Measurements from ENCODE around the gene KCNK15.

Gene KCNK15

DNA sequence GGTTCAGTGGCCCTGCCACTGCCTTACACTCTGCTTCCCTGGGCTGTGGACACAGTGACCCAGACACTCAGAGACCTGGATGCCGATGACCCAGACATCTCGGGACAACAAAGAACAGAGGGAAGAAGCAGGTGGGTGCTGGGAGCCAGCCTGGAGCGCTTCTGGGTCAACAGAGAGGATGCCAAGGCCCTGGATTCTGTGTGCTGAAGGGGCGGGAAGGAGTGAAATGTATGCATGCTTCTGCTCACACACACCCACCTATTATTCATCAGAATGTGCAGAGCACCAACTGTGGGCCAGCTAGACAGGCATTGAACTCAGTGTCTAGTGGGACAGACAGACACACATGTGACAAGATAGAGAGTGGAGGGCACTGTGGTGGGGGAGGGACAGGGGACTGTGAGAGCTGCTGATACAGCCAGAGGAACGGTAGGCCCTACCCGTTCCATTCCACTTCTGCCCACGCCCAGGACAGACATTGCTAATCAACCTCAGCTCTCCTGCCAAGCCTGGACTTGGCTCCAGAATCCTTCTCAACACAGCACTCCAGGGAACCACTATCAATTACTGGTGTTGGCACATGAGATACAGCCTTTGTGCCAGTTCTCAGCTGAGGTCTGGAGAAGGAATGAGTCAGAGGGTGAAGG lies 20.2 kb downstream of the KCNK15 start:
- TF ChIP-seq, protein P1, sequence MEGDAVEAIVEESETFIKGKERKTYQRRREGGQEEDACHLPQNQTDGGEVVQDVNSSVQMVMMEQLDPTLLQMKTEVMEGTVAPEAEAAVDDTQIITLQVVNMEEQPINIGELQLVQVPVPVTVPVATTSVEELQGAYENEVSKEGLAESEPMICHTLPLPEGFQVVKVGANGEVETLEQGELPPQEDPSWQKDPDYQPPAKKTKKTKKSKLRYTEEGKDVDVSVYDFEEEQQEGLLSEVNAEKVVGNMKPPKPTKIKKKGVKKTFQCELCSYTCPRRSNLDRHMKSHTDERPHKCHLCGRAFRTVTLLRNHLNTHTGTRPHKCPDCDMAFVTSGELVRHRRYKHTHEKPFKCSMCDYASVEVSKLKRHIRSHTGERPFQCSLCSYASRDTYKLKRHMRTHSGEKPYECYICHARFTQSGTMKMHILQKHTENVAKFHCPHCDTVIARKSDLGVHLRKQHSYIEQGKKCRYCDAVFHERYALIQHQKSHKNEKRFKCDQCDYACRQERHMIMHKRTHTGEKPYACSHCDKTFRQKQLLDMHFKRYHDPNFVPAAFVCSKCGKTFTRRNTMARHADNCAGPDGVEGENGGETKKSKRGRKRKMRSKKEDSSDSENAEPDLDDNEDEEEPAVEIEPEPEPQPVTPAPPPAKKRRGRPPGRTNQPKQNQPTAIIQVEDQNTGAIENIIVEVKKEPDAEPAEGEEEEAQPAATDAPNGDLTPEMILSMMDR (IDR thresholded peaks at IDR 0.05; ENCODE audit: low read depth, low read length), result no peak
- no peak overlapping the region for H3K4me3 ChIP-seq (replicated peaks in 1 of 2; ENCODE audit: low read depth in 2 of 2, low read length in 2 of 2)
- peak in 1 of 2 donors; percentile 35 for DNase-seq (ENCODE audit: low read depth in 2 of 2)

DNA sequence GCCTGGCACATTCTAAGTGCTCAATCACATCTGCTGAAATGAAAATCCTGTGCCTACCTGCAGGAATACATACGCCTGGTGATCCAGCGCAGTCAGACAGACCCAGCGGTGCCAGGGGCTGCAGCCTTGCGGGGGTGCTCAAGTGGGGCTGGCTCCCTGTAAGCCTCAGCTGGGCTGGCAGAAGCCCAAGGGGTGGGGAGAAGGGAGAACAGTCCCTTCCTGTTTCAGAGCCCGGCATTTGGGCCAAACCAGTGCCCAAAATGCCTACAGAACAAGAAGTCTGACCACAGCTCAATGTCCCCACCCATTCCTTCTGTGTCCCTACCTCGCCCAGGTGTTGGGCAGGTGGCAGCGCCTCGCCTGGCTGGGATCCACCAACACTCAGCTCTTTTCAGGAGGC lies 22.6 kb downstream of the KCNK15 start:
- no peak for DNase-seq (ENCODE audit: low read depth in 2 of 2)
- TF ChIP-seq, protein P1 (IDR thresholded peaks at IDR 0.05; ENCODE audit: low read depth, low read length), result no peak
- no peak overlapping the region for H3K4me3 ChIP-seq (replicated peaks in 1 of 2; ENCODE audit: low read depth in 2 of 2, low read length in 2 of 2)

DNA sequence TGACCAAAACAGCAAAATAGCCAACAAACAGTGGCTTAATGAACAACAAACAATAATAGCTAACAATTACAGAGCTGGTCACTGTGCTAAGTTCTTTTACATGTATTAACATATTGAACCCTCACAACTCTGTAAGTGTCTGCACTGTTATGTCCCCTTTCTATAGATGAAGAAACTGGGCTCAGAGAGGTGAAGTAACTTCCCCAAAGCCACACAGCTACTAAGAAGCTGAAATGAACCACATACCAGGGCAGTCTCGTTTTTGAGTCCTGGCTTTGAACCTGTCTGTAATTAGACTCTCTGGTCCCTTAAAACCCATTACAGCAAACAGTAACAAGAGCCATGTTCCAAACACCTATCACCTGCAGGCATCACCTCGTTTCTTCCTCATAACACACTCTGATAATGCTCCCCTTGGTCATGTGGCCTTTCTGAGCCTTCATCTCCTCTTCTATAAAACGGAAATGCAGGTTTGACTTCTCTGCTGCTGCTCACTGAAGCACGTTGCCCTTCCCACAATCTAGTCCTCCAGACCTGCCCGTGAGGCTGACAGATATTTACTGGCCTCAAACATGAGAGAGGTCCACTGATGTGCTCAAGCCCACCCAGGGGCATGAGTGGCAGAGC lies 23.3 kb downstream of the KCNK15 start:
- TF ChIP-seq, protein P1 (IDR thresholded peaks at IDR 0.05; ENCODE audit: low read depth, low read length), result no peak
- DNase-seq (ENCODE audit: low read depth in 2 of 2), result no peak
- no peak overlapping the region for H3K4me3 ChIP-seq (replicated peaks in 1 of 2; ENCODE audit: low read depth in 2 of 2, low read length in 2 of 2)

DNA sequence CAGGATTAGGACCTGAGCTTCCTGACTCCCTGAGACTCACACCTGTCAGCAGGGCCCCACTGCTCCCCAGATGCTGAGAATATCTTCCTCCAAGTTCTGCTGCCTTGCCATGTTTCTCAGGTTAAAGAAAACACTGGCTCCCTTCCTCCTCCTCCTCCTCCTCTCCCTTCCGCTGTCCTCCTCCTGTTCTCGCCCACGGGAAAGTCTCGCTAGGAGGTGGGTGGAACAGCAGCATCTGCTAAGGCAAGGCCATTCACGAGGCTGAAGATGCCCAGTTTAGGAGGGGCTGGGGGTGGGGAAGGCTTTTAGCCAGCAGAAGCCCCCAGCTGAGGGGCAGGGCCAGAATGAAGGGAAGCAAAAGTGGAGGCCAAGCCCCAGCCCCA lies 23.8 kb downstream of the KCNK15 start:
- TF ChIP-seq, protein P1 (IDR thresholded peaks at IDR 0.05; ENCODE audit: low read depth, low read length), result no peak
- DNase-seq (ENCODE audit: low read depth in 2 of 2), result no peak
- no peak overlapping the region for H3K4me3 ChIP-seq (replicated peaks in 1 of 2; ENCODE audit: low read depth in 2 of 2, low read length in 2 of 2)

DNA sequence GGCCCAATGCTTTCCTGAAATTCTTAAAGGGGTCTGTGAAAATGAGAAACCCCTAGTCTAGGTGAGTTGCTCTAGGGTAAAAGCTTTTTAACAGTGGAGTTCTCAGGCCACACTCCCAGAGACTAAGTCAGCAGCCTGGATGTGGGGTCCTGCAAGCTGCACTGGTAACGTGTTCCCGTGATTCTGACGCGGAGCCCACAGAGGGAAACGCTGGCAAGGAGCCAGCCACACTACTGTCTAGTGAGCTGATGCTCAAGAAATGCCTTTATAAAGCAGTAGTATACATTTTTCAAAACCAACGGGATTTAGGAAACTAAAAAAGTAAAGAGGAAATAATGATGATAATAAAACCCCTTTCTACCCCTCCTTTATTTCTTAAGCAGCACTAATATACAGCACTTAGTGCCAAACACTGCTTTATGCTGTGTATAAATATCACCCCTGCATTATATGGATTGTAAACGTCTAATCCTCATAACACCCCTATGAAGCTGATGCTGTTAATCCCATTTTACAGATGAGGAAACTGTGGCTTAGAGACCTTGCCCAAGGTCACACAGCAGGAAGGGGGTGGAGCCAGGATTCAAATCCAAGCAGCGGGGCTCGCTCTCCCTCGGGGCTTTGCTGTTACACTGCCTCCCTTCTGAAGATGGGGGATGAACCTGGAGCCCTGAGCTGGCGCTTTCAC lies 25.0 kb downstream of the KCNK15 start:
- DNase-seq (ENCODE audit: low read depth in 2 of 2), result no peak
- no peak overlapping the region for H3K4me3 ChIP-seq (replicated peaks in 1 of 2; ENCODE audit: low read depth in 2 of 2, low read length in 2 of 2)
- TF ChIP-seq, protein P1 (IDR thresholded peaks at IDR 0.05; ENCODE audit: low read depth, low read length), result no peak

DNA sequence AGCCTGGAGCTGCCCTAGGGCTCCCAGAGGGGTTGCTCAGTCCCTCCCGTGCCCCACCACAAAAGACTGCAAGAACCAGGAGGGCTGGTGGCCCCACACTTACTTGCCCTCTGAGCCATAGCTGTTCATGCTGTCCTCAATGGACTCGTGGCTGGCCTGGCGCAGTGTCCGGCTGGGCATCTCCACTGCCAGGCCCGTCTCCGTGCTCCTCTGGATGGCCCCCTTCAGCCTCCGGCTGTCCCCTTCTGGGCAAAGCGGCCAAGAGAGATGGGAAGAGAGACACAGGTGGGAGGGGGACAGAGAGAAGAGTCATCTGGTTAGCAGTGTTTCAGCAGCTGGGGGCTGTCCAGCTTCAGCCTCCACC lies 25.5 kb downstream of the KCNK15 start:
- no peak overlapping the region for H3K4me3 ChIP-seq (replicated peaks in 1 of 2; ENCODE audit: low read depth in 2 of 2, low read length in 2 of 2)
- TF ChIP-seq, protein P1 (IDR thresholded peaks at IDR 0.05; ENCODE audit: low read depth, low read length), result no peak
- no peak for DNase-seq (ENCODE audit: low read depth in 2 of 2)

All from cardiac fibroblast (primary cell).